ENCODE measurements around the gene CLDND2.

DNA sequence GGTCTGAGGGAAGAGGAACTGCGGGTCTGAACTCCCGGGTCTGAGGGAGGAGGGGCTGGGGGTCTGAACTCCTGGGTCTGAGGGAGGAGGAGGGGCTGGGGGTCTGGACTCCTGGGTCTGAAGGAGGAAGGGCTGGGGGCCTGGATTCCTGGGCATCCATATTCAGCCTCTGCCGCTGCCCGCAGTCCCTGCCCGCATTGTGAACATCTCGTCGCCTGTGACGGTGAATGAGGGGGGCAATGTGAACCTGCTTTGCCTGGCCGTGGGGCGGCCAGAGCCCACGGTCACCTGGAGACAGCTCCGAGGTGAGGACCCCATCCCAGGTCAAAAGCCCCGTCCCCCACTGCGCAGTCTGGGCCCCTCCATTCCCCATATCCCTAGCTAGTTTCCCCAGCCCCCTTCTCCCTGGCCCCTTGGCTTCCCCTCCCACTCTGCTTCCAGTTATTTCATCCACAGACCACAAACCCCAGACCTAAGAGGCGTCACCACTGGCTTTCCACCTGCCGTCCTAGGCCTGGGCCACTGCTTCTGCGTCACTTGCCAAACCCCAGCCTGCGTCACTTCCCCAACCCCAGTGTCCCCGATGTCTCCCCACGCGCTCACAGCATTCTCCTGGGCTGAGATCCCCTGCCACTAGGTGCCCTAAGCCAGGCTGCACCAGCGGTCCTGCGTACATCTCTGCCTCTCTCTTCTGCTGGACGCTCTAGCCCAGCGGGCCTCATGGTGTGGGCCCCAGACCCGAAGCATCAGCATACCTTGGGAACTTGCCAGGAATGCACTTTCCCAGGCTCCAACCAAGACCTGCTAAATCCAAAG lies 43.4 kb downstream of the CLDND2 start:
- TF ChIP-seq FOXM1 (IDR thresholded peaks at IDR 0.05; ENCODE audit: borderline replicate concordance) (no peak), SUZ12 (IDR thresholded peaks at IDR 0.05) (no peak), ELF4 (IDR thresholded peaks at IDR 0.05) (no peak), FOXK2 (IDR thresholded peaks at IDR 0.05) (no peak), LEF1 (IDR thresholded peaks at IDR 0.05; ENCODE audit: borderline replicate concordance) (no peak), L3MBTL2 (conservative IDR thresholded peaks at IDR 0.05) (no peak), TARDBP (IDR thresholded peaks at IDR 0.05) (no peak)
